ENCODE data around the gene ZNF853. TPM values are rescaled to one million over a fixed set of nuclear protein-coding genes. Genes with fewer than 3 reads are reported as not detected.
"Not testable (repeated sequence)": the region's sequence is repeated elsewhere in the genome, so short reads cannot be mapped to it uniquely, and the experiment has no call there.

Gene ZNF853
- total and polyA plus RNA-seq, 10 donors, result 1.3 to 10.1 (median 4.5) TPM

DNA sequence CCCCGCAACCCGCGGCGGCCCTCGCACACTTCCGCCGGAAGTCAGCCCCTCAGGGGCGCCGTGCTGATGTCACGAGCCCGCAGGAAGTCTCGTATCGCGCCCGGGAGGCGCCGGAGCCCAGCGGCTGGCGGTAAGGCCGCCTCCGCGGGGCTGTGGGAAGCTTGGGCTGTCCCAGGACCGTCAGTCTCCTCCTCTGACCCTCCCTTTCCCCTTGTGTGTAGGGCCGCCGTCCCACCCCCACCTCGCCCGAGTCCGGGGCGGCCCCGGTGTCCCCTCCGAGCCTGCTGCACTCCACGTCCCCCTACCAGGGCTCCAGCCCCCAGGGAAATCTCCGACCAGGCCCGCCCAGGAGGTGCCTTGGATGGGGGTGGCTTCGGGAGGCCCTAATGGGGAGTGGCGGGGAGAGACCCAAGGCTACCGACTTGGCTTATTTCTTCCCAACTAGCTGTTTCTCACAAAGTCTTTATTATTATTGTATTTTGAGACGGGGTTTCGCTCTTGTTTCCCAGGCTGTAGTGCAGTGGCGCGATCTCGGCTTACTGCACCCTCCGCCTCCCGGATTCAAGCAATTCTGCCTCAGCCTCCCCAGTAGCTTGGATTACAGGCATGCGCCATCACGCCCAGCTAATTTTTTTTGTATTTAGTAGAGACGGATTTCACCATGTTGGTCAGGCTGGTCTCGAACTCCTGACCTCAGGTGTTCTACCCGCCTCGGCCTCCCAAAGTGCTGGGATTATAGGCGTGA is 37.9 kb upstream of the ZNF853 start, which contains the start of gene ZDHHC4:
Gene ZDHHC4 (plus strand): TSS at position 86 of the 745 bp plus-strand sequence. CDS start 3,108 bp downstream, outside the sequence.
- DNase-seq, result peak; percentile 96
- H3K9me3 ChIP-seq, result no peaks in the 10 kb centered on the region
- 19 to 24% (median 20%) methylated on average over 43 to 51 of the region's 51 CpGs for WGBS, 5 donors
- H3K4me1 ChIP-seq, result peaks cover 0 to 37% (median 16%) of the 10 kb centered on the region in 6 donors
- intact Hi-C loops (cut with DNase I; ENCODE audit: low total_unique reads), result no loop called here
- peak within 1 kb of the TSS; percentile 89 to 98 (median 92) for H3K27ac ChIP-seq
- TF ChIP-seq POLR2AphosphoS5 (IDR thresholded peaks at IDR 0.05) (peak; percentile 97 to 98 (median 97)), POLR2A (IDR thresholded peaks at IDR 0.05) (peak; percentile 62 to 90 (median 81))
- TF ChIP-seq, protein P1, sequence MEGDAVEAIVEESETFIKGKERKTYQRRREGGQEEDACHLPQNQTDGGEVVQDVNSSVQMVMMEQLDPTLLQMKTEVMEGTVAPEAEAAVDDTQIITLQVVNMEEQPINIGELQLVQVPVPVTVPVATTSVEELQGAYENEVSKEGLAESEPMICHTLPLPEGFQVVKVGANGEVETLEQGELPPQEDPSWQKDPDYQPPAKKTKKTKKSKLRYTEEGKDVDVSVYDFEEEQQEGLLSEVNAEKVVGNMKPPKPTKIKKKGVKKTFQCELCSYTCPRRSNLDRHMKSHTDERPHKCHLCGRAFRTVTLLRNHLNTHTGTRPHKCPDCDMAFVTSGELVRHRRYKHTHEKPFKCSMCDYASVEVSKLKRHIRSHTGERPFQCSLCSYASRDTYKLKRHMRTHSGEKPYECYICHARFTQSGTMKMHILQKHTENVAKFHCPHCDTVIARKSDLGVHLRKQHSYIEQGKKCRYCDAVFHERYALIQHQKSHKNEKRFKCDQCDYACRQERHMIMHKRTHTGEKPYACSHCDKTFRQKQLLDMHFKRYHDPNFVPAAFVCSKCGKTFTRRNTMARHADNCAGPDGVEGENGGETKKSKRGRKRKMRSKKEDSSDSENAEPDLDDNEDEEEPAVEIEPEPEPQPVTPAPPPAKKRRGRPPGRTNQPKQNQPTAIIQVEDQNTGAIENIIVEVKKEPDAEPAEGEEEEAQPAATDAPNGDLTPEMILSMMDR (IDR thresholded peaks at IDR 0.05 in 8 of 11, conservative IDR thresholded peaks at IDR 0.05 in 3 of 11), result peak in 1 of 11 experiments; percentile 26
- no peaks in the 10 kb centered on the region for H3K27me3 ChIP-seq (replicated peaks in 1 of 7)
- peak within 1 kb of the TSS; percentile 26 to 84 (median 56) for H3K4me3 ChIP-seq
- peaks cover 0 to 35% (median 23%) of the 10 kb centered on the region in 6 donors for H3K36me3 ChIP-seq

DNA sequence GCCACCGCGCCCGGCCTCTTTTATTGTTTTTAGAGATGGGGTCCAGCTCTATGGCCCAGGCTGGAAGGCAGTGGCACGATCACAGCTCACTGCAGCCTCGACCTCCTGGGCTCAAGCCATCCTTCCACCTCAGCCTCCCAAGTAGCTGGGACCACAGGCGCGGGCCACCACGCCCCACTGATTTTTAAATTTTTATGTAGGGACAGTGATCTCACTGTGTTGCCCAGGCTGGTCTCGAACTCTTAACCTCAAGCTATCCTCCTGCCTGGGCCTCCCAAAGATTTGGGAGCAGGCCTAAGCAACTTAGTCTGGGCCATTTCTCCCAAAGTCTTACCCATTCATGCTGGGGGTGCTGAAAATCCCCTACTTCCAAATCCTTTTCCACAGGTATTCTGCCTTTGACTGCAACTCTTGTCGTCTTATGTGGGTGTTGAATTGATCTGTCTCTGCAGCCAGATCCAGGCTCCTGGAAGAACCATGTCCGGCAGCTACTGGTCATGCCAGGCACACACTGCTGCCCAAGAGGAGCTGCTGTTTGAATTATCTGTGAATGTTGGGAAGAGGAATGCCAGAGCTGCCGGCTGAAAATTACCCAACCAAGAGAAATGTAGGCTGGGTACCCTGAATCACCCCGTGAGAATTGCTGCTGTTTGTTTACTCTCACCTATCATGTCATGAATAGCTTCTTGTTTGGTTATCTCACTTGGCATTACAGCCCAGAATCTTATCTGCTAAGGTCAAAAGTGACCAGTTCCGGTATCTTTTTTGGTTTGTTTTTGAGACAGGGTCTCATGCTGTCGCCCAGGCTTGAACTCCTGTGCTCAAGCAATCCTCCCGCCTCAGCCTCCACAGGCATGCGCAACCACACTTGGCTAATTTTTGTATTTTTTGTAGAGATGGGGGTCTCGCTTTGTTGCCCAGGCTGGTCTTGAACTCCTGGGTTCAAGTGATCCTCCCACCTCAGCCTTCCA is 37.0 kb upstream of the ZNF853 start:
- DNase-seq, result no peak
- H3K36me3 ChIP-seq, result peaks cover 0 to 44% (median 32%) of the 10 kb centered on the region in 6 donors
- H3K9me3 ChIP-seq, result no peaks in the 10 kb centered on the region
- H3K4me1 ChIP-seq, result peaks cover 0 to 37% (median 16%) of the 10 kb centered on the region in 6 donors
- intact Hi-C loops (cut with DNase I; ENCODE audit: low total_unique reads), result no loop called here
- TF ChIP-seq, protein P1 (IDR thresholded peaks at IDR 0.05 in 8 of 11, conservative IDR thresholded peaks at IDR 0.05 in 3 of 11), result no peak
- TF ChIP-seq POLR2A (IDR thresholded peaks at IDR 0.05), result no peak
- no peak for TF ChIP-seq POLR2AphosphoS5 (IDR thresholded peaks at IDR 0.05)
- peak overlapping the region; percentile 89 to 98 (median 92) for H3K27ac ChIP-seq
- peak overlapping the region in 5 of 8 donors; percentile 50 to 84 (median 60) for H3K4me3 ChIP-seq
- H3K27me3 ChIP-seq (replicated peaks in 1 of 7), result no peaks in the 10 kb centered on the region
- 92 to 97% (median 95%) methylated on average over 18 of the region's 18 CpGs for WGBS, 5 donors

DNA sequence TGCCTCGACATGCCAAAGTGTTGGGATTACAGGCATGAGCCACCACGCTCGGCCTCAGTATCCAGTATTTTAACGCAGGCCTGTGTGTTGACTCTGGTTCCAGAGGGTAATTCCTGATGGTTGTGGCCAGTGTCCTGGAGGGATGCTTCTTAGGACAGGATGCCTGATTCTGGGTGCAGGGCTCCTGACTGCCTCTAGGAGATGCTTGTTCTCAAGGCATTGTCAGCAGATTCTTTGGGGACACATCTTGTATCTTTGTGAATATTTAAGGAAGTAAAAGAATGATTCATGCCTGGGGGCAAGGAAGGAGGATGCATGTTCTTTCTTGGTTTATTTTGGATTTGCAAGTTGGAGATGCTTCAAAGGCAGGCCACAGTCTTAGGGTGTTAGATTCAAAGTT is 36.0 kb upstream of the ZNF853 start:
- WGBS, 5 donors, result 84 to 100% (median 98%) methylated on average over 4 of the region's 4 CpGs
- no peak for DNase-seq
- H3K36me3 ChIP-seq, result peaks cover 0 to 54% (median 39%) of the 10 kb centered on the region in 6 donors
- H3K27me3 ChIP-seq (replicated peaks in 1 of 7), result no peaks in the 10 kb centered on the region
- no peak overlapping the region for H3K27ac ChIP-seq
- no peak overlapping the region for H3K4me3 ChIP-seq
- peaks cover 0 to 37% (median 16%) of the 10 kb centered on the region in 6 donors for H3K4me1 ChIP-seq
- H3K9me3 ChIP-seq, result no peaks in the 10 kb centered on the region
- intact Hi-C loops (cut with DNase I; ENCODE audit: low total_unique reads), result no loop called here
- TF ChIP-seq, protein P1 (IDR thresholded peaks at IDR 0.05 in 8 of 11, conservative IDR thresholded peaks at IDR 0.05 in 3 of 11), result no peak
- TF ChIP-seq POLR2A (IDR thresholded peaks at IDR 0.05), result no peak

DNA sequence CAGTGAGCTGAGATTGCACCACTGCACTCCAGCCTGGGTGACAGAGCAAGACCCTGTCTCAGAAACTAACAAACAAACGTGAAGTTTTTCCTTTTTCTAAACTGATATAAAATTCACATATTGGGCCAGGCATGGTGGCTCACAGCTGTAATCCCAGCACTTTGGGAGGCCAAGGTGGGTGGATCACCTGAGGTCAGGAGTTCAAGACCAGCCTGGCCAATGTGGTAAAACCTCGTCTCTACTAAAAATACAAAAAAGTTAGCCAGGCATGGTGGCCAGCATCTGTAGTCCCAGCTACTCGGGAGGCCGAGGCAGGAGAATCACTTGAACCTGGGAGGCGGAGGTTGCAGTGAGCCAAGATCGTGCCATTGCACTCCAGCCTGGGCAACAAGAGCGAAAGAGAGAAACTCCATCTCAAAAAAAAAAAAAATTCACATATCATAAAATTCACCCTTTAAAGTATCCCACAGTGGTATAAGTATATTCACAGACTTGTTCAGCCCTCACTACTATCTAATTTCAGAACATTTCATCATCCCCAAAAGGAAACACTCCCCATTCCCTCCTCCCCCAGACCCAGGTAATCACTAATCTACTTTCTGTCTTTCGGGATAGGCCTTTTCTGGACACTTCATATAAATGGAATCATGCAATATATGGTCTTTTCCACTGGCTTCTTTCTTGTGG is 29.5 kb upstream of the ZNF853 start:
- not testable (repeated sequence) for H3K9me3 ChIP-seq; H3K27ac ChIP-seq; DNase-seq; H3K4me3 ChIP-seq; H3K27me3 ChIP-seq (replicated peaks in 1 of 7)
- WGBS, 5 donors, result 89 to 95% (median 91%) methylated on average over 8 of the region's 8 CpGs
- Histone ChIP-seq H3K4me1 (peaks cover 1 to 22% (median 13%) of the 10 kb centered on the region in 6 donors), H3K36me3 (peaks cover 0 to 84% (median 54%) of the 10 kb centered on the region in 6 donors)
- intact Hi-C loops (cut with DNase I; ENCODE audit: low total_unique reads), result loop anchor here (10.0 kb wide), 1 partner anchor 71 kb away; no protein-coding TSS in a partner anchor

Data from spleen (tissue), 11 donors.